ENCODE data around the gene ORC1. TPM values are rescaled to one million over a fixed set of nuclear protein-coding genes. Genes with fewer than 3 reads are reported as not detected.

The ORC1 gene
- polyA plus RNA-seq, 12 donors = 2.1 to 5.0 (median 3.3) TPM; not detected in 2

DNA sequence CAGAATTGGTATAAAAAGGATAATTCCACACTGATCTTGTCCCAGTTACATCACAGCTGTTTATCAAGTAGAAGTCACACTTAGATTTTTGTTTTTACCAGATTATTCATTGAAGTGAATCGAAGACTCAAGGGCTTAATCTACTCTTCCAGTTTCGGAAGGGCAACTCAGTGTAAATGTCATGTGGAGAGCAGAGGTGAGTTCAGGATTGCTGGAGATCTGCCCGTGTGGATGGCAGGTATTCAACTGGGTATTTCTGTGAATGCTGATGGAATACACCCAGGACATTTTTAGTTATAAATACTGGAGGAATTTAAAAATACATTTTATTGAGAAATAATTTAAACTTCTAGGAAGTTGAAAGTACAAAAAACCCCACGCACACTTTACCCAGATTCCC is 57.6 kb downstream of the ORC1 start:
- no peak for DNase-seq

GRCh38 chr1:52345252-52345651 is 59.0 kb downstream of the ORC1 start:
- no peak for DNase-seq

- no peak for DNase-seq
Measured at GRCh38 chr1:52343979-52344378, 60.2 kb downstream of the ORC1 start.

DNA sequence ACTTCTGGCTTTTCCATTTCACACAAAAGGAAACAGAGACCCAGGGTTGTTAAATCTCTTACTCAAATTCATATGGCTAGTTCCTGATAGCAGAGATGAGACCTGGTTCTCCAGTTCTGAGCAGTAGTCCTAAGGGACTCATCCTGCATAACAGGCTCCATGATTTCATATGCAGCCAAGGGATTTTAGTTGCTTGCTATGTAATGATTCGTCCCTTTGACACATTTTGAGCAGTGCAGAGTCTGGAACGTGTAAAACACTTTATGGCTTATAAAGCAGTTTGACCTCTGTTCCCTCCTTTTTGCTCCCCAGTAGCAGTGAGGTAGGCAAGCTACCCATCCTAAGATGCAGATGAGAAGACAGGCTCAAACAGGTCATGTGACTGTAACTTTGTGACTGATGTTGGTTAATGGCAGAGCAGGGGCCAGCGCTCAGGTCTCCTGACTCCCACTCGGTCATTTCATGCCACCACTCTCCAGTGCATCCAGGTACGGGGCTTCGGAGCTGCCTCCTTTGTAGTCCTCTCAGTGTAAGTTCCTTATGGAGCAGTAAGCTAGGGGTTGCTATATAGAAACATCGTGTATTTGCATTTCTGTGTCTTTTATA is 62.5 kb downstream of the ORC1 start:
- no peak for DNase-seq

GRCh38 chr1:52337439-52337838 is 66.8 kb downstream of the ORC1 start:
- no peak for DNase-seq

DNA sequence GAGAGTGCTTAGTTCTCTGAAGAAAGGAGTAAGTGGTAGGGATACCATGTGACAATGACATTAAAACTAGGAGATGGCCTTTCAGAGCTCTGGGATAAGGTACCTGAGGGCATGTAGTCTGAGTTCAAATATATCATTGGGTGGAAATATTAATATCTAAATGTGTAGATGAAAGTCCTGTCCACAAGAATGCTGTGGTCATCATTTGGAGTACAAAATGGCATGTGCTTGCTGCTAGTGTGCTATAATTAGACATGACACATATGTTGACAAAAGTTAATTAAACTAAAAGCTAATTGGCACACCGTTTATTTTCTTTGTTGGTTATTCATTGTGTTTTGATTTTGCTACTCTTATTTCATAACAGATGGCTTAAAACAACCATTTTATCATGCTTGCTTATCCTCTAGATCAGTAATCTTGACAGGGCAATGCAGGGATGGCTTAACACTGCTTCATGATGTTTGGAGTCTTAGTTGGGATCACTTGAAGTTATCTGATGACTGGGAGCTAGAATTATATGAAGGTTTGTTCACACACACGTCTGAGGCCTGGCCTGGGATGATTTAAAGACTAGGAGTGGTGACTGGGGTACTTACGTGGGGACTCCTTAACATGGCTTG is 69.2 kb downstream of the ORC1 start:
- DNase-seq = no peak

- no peak for DNase-seq
Measured at GRCh38 chr1:52332411-52332810, 71.8 kb downstream of the ORC1 start.

GRCh38 chr1:52328615-52329014 is 75.6 kb downstream of the ORC1 start:
- DNase-seq = no peak

- no peak for DNase-seq
Measured at GRCh38 chr1:52325786-52326185, 78.4 kb downstream of the ORC1 start.

- no peak for DNase-seq
Measured at GRCh38 chr1:52323731-52324130, 80.5 kb downstream of the ORC1 start.

Other genes starting within 250 kb of the ORC1 start
- gene CC2D1B, start 38.2 kb downstream of the ORC1 start, polyA plus RNA-seq (ENCODE audit: insufficient read length in 12 of 12) = 10 to 100 TPM in 11 of 12 donors, not detected in 1; 16.9 to 31.8 (median 24.3) TPM
- 10 to 100 TPM in 11 of 12 donors, not detected in 1; 41.1 to 64.0 (median 47.4) TPM for gene PRPF38A, start 179 bp upstream of the ORC1 start, polyA plus RNA-seq (ENCODE audit: insufficient read length in 12 of 12)
- gene TUT4, start 148.7 kb upstream of the ORC1 start, polyA plus RNA-seq (ENCODE audit: insufficient read length in 12 of 12) = 100 to 1,000 TPM in 4 of 12 donors, 10 to 100 TPM in 7, not detected in 1; 56.8 to 127 (median 91.5) TPM
- gene GPX7, start 197.9 kb upstream of the ORC1 start, polyA plus RNA-seq (ENCODE audit: insufficient read length in 12 of 12) = 100 to 1,000 TPM in 11 of 12 donors, not detected in 1; 112 to 157 (median 137) TPM
- gene SHISAL2A, start 228.7 kb upstream of the ORC1 start, polyA plus RNA-seq (ENCODE audit: insufficient read length in 12 of 12) = 1 to 10 TPM in 11 of 12 donors, not detected in 1; 2.6 to 8.1 (median 4.7) TPM